ENCODE data around the gene EHBP1.
"Not testable (repeated sequence)": the region's sequence is repeated elsewhere in the genome, so short reads cannot be mapped to it uniquely, and the experiment has no call there.

Gene EHBP1

DNA sequence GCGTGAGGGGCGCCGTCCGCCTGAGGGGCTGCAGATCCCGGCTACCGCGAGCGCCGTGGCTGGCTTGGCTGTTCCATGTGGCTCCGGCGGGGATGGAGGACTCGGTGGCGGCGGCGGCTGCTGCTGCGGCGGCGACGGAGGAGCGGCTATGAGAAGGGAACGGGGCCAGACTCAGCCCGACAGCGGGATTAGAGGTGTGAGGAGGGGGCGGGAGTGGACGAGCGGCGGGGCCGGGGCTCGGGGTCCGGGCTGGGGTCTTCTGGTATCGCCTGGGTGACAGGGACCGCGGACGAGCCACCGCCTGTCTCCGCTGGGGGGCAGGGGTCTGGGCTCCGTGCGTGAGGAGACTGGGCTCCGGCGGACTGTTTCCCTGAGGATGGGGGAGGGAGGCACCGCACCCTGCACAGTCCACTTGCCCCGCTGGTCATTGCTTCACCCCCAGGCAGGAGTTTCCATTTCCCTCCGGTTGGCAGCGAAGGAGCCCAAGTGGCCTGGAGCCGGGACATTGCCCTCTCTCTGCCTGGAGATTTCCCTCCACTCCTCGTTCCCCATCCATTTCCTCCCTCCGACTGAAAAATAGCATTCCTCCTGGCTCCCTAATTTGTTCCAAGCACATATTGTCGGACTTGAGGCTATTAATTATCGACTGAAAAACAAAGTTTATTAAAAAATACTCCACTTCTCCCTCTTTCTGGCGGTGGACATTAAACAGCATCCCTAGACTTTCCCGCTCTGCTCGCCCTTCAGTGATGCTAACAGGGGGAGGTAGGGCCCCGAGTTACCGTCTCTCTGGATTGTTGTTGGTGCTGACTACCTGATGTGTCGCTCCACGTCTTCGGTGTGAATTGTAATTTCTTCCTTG, 577 bp downstream of the EHBP1 start:
- DNase-seq: no peak

DNA sequence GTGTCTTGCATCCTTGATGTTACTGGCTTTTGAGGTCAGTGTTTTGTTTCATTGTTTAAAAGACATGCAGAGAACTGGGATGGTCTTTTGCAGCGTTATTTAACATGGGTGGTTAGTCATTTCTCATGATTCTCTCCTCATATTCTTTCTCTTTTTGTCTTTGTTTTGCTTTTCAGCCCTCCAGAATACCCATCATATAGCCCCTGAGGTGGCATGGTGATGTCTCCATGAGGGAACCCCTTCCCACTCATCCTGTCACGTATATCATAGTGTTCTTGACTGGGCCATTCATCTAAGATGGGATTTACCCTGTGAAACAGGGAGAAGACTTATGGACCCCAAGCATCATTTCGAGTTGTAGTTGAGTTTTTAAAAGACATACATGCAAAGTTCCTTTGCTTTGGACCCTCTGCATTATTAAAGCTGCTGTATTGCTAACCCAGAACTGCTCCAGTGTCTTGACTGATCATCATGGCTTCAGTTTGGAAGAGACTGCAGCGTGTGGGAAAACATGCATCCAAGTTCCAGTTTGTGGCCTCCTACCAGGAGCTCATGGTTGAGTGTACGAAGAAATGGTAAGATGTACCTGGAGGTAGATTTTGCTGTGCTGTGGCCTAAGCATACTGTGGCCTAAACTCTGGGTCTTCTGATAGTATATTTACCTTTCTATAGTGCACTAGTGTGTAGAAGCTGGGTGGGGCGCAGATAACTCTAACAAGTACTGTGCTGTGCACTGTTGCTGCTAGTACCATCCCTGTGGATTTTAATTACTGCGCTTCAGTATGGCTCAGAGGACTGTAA, 1.4 kb downstream of the EHBP1 start:
- no peak for DNase-seq

DNA sequence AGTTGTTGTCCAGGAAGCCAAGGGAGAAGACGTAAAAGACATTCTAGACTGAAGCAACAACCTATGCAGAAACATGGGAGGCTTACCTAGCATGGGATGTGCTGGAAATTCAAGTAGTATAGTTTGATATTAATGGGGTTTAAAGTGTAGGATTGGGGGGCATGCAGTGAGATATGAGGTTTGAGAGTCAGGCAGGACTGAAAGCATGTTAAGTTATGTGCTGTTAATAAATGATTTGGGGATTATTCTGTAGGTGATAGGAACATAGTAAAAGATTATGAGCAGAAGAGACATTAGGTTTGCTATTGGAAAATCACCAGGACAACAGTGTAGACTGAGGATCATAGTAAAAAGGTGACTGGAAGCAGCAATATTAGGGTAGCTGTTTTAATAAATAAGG, 3.2 kb downstream of the EHBP1 start:
- no peak for DNase-seq

DNA sequence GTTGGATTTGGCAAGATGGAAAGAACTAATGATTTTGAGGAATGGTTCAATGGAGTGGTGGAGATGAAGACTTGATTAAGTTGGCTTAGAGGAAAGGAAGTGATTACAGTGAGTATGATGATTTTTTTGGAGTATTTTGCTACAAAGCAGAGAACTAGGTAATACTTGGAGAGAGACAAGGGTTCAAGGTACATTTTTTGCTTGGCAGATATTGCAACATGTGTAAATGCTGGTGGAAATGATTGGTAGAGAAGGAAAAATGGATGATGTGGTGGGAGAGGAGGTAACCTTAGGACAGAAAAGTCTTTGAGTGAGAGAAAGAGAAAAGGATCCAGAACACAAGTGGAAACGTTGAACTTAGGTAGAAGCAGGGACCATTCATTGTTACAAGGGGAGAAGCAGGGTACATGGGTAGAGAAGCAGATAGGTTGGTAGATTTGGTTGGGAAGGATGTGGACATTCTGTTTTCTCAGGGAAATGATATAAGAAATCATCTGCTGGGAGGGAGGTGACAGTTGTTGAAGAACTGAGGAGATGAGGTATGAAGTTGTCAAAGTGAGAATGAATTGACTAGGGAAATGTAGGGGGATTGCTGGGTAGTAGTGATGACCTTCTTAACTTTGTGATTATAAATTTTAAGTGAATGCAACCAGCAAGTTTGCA, 6.5 kb downstream of the EHBP1 start:
- no peak for DNase-seq

DNA sequence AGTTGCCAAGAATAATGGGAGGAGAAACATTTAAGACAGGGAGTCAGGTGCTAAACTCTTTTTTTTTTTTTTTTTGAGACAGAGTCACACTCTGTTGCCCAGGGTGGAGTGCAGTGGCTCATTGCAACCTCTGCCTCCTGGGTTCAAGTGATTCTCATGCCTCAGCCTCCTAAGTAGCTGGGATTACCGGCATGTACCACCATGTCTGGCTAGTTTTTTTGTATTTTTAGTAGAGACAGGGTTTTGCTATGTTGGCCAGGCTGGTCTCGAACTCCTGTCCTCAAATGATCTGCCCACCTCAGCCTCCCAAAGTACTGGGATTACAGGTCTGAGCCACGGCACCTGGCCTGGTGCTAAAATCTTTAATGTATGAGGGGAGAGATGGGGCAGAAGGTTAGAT, 7.7 kb downstream of the EHBP1 start:
- DNase-seq: not testable (repeated sequence)

DNA sequence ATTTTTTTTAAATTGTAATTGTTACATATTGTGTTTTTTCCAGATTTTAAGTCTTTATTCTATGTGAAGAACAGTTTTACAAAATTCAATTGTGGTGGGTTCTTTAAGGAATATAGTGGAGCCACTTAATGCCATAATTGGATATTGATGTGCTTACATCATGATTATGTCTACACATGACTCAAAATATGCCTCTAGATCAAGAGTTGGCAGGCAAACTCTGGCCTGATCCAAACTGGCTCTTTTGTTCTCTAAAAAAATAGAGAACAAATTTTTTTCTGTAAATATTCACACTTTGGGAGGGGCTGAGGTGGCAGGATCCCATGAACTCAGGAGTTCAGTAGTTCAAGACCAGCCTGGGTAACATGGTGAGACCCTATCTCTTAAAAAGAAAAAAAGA, 8.3 kb downstream of the EHBP1 start:
- no peak for DNase-seq

DNA sequence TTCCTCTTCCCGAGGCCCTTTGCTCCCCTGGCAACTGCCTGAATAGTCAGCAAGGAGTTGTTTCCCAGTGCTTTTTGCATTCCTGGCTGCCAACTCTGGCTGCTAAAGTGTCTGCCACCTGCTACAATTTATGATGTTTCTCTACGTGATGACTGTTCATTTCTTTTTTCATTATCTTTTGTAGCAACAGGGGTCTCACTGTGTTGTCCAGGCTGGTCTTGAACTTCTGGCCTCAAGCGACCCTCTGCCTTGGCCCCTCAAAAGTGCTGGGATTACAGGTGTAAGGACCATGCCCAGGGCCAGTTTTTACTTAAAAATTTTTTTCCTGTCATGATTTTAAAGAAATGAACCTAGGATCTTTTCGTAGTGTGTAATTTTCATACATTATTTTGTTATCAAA, 11.3 kb downstream of the EHBP1 start:
- DNase-seq: no peak

DNA sequence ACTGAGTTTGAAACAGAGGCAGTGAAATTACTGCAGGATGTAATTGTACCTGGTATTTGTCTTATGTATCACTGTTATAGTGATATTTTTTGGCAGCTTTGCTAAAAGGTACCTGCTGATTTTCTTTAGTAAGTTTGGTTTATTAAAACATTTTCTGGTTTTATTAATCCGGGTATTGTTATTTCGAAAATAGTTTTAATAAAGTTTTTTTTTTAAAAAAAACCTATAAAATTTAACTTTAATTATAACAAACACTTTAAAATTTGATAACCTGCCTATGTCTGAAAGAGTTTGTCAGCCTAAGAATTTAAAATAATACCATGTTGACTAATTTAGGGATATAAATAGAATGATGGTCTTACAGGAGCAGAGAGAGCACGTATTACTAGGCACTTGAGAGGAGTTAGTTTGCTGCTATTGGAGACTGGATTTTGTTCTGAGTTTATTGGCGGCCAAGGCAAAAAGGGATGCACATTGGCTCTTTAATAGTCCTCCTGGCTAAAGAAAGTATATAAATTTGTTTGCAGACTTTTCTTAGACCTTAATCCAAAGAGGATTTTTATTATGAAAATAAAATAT, 12.1 kb downstream of the EHBP1 start:
- DNase-seq: no peak

DNA sequence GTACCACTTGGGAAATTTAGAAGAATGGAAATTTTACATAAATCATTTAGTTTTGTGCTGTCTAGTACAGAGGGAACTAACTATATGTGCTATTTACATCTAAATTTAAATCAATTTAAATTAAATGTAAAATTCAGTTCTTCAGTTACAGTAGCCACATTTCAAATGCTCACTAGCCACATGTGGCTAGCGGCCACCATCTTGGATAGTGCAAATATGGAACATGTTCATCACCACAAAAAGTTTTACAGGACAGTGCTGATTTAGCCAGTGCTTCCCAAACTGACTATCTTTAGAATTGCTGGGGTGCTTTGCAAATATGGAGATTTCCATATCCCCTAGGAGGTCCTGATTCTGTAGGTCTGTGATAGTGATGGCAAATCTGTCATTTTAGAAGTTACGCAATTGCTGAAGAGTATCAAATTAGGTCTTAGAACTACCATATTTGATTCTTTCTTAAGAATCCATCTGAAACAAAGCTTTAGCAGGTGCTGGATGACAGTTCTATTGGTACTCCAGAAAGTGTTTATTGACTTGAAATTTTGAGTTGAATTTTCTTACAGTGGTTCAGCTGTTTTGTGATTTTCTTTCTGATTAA, 12.8 kb downstream of the EHBP1 start:
- no peak for DNase-seq

DNA sequence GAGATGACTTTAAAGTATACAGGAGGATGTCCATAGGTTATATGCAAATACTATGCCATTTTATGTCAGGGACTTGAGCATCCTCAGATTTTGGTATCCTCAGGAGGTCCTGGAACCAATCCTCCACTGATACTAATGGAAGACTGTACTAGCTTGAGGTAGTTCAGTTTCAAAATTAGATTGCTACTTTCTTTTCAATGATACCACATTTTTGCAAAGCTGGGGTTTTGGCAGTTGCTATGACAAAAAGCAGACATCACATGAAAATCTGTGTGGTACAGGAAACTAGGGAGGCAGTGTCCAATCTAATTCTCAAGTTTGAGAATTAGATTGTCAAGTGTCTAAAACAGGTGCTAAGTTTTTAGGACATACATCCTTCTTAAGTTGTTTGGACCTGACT, 14.2 kb downstream of the EHBP1 start:
- DNase-seq: no peak

DNA sequence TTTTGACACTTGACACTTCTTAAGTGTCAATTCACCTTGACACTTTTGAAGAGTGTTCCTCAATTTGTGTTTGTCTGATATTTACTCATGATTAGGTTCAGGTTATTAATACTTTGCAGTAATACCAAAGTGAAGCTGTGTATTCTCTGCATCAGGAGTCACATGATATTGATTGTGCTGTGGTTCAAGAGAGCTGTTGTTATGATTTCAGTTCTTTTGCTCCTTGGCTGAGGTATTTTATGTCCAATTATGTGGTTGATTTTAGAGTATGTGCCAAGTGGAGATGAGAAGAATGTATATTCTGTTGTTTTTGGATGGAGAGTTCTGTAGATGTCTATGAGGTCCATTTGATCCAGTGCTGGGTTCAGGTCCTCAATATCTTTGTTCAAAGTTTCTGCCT, 17.2 kb downstream of the EHBP1 start:
- DNase-seq: no peak

DNA sequence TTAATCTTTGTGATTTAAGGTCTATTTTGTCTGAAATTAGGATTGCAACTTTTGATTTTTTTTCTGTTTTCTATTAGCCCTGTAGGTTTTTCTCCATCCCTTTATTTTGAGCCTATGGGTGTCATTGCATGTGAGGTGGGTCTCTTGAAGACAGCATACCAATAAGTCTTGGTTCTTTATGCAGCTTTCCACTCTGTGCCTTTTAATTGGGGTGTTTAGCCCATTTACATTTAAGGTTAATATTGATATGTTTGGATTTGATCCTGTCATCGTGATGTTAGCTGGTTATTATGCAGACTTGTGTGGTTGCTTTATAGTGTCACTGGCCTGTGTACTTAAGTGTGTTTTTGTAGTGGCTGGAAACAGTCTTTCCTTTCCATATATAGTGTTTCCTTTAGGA, 17.7 kb downstream of the EHBP1 start:
- no peak for DNase-seq

DNA sequence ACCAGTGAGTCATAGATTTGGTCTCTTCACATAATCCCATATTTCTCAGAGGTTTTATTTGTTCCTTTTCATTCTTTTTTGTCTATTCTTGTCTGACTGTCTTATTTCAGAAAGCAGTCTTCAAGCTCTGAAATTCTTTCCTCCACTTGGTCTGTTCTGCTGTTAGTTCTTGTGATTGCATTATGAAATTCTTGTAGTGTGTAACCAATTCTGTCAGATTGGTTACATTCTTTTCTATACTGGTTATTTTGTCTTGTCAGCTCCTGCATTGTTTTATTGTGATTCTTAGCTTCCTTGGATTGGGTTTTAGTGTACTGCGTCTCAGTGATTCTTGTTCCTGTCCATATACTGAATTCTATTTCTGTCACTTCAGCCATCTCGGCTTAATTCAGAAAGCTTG, 18.6 kb downstream of the EHBP1 start:
- DNase-seq: no peak

DNA sequence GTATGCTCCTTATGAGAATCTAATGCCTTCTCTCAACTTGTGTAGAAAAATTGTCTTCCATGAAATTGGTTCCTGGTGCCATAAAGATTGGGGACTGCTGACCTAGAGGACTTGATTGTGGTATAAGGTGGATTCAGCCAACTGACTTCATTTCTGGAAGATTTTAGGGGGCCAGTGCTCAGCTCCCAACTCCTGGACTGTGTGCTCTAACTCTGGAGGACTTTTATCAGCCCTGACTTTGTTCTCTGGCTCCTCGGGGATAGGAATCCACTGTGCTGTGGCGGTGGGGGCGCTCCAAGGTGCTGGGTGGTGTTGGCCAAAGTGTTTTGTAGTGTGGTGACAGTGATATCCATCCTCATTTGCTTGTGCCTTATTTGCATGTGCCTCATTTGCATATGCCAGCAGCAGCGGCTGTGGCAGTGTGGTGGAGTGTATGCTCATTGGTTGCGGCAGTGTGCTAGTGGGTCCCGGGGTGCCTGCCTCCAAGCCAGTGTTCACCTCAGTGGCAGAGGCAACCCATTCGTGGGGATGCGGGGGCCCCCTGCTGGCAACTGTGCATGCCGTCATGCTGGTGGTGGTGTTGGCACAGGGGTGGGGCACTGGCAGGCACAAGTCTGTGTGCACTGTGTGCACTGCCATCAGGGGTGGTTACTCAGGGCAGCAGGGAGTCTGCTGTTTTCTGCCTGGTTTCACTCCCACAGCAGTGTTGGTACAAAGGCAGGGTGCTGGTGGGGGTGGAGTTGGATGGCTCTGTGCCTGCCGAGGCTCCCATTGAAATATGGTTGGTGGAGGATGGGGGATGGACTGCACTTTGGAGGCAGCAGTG, 19.6 kb downstream of the EHBP1 start:
- DNase-seq: no peak

DNA sequence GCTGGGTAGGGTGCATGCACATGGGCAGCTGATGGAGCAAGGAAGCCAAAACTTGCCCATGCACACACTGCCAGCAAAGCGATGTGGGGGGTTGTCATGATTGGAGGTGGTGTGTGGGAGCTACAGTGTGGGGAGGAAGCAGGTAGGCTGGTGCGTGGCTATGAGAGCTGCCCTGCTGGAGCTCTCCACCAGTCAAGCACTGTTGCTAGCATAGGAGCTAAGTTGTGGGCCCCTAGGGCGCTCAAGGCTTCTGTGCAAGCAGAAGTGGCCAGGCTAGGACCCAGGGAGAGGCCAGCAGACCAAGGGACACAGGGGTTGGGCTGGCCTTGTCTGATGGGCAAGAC, 20.2 kb downstream of the EHBP1 start:
- DNase-seq: no peak

DNA sequence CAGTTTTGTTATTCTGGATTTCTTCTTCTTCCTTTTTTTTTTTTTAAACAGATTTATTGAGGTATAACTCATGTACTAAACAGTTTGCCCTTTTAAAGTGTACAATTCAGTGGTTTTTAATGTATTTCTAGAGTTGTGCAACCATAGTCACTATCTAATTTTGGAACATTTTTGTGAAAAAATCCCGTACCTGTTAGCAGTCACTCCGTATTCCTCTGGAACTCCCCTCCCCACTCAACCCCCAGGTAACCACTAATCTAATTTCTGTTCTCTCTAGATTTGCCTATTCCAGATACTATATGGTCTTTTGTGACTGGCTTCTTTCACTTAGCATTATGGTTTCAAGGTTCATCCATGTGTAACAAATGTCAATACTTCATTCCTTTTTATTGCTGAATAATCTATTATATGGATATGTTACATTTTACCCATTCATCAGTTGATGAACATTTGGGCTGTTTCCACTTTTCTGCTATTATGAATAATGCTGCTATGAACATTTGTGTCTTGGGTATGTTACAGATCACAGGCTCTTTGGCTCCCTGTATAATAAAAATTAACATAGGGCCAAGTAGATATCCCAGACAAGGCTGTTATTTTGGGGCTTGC, 21.9 kb downstream of the EHBP1 start:
- DNase-seq: no peak

DNA sequence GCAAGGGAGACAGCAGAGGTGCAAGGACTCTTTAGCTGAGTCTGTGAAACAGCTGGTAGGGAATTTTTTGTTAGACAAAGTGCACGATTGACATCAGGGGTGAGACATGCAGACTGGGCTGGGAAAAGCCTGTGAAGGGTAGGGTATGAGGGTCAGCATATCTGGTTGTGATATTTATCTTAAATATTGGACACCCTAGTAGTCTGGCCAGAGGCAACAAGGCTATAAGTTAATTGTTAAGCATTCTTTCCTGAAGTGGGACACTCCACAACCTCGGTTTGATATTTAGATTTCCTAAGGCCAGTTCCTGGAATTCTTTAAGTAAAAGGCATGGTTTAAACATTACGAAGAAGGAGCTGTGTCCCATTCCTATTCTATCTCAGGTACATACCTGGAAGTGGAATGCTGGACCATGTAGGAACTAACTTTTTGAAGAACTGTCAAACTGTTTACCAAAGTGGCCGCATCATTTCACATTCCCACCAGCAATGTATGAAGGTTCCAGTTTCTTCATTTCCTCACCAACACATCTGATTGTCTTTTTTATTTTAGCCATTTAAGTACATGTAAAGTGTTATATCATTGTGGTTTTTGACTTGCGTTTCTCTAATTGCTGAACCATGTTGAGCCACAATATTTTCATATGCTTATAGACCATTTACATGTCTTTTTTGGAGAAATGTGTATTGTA, 22.5 kb downstream of the EHBP1 start:
- DNase-seq: no peak

DNA sequence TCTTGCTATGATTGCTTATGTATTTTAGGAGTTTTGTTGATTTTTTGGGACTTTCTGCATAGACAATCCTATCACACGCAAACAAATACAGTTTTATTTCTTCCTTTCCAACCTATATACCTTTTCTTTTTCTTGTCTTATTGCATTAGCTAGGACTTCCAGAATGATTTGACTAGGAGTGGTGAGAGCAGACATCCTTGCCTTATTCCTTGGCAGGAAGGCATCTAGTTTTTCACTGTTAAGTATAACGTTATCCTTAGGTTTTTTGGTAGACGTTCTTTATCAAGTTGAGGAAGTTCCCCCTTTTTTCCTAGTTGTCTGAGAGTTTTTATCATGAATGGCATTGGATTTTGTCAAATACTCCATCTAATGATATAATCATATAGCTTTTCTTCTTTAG, 25.8 kb downstream of the EHBP1 start:
- DNase-seq: no peak

DNA sequence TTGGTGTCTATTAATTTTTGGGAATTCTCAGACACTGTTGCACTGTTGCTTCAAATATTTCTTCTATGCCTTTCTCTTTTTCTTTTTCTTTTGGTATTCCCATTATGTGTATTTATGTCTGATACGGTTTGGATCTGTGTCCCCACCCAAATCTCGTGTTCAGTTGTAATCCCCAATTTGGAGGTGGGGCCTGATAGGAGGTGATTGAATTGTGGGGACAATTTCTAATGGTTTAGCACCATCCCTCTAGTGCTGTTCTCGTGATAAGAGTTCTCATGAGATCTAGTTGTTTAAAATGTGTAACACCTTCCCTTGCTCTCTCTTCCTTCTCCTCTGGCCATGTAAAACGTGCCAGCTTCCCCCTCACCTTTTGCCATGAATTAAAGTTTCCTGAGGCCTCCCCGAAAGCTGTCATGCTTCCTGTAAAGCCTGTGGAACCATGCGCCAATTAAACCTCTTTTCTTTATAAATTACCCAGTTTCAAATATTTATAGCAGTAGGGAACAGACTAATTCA, 26.8 kb downstream of the EHBP1 start:
- no peak for DNase-seq

DNA sequence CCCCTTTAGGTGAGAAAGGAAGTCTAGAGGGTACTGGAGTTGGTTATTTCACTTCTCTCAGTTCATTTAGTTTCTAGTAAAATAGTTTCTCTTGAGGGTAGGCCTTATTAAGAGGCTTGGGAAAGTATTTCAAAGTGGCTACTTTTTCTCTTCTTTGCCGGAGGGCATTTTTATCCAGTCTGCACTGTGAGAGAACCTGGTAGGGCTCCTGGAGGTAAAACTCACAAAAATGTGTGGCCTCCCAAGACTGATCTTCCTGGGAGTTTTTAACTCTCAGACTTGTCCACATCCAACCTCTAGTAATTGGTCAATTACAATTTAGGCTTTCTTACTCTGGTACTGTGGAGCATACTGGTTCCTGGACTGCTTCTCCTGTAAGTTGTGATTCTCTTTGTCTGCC, 28.0 kb downstream of the EHBP1 start:
- DNase-seq: no peak
